Neural progenitor cell (in vitro differentiated cells): ENCODE data around the gene MAP3K6.

Source experiments
- EZH2phosphoT487 ChIP-seq: fragments of 200-600 bp; sonication (generic); IDR thresholded peaks from 2 replicates; pipeline ENCODE4 v1.6.1; 2017; ENCODE audit warnings: antibody characterized with exemption
- TF ChIP-seq, protein P1 (sequence below): fragments of 200-600 bp; sonication (generic); IDR thresholded peaks from 2 replicates; pipeline ENCODE4 v1.5.1; 2017; ENCODE audit warnings: antibody characterized with exemption, mild to moderate bottlenecking

DNA sequence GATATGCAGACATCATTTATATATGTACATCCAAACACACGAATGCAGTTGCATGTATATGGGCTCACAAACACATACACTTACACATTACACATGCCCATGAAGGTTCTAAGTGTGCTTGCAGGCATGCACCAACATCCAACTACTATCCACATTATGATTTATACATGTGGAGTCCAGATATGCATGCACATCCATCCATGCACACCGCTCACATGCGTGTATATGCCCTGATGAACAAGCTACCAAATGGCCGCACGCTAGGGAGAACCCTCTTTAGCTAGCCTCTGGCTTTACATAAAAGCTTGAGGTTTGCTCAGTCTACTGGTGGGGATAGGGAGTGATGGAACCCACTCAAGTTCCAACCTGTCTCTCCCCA lies 34.2 kb upstream of the MAP3K6 start:
- TF ChIP-seq, protein P1, sequence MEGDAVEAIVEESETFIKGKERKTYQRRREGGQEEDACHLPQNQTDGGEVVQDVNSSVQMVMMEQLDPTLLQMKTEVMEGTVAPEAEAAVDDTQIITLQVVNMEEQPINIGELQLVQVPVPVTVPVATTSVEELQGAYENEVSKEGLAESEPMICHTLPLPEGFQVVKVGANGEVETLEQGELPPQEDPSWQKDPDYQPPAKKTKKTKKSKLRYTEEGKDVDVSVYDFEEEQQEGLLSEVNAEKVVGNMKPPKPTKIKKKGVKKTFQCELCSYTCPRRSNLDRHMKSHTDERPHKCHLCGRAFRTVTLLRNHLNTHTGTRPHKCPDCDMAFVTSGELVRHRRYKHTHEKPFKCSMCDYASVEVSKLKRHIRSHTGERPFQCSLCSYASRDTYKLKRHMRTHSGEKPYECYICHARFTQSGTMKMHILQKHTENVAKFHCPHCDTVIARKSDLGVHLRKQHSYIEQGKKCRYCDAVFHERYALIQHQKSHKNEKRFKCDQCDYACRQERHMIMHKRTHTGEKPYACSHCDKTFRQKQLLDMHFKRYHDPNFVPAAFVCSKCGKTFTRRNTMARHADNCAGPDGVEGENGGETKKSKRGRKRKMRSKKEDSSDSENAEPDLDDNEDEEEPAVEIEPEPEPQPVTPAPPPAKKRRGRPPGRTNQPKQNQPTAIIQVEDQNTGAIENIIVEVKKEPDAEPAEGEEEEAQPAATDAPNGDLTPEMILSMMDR: no peak
- TF ChIP-seq EZH2phosphoT487: no peak
